Measurements from ENCODE around the gene CXCL3. TPM values are rescaled to one million over a fixed set of nuclear protein-coding genes. Genes with fewer than 3 reads are reported as not detected.

Gene CXCL3
- total and polyA plus RNA-seq, 2 experiments from 2014 or later = 3.6 to 19.5 TPM

GRCh38 chr4:74045772-74046171 is 7.3 kb upstream of the CXCL3 start:
- Histone ChIP-seq H4K20me1 (replicated peaks; ENCODE audit: insufficient read depth) (no peaks in the 10 kb centered on the region), H3K4me1 (ENCODE audit: insufficient read depth) (no peaks in the 10 kb centered on the region; the same call in 1 of the 2 replicates), H3K4me2 (no peak overlapping the region), H3K27ac (ENCODE audit: low read depth) (no peak overlapping the region), H3F3A (replicated peaks; ENCODE audit: low read depth) (no peaks in the 10 kb centered on the region), H3K27me3 (ENCODE audit: insufficient read depth) (no peaks in the 10 kb centered on the region), H3K9me2 (ENCODE audit: insufficient read depth) (no peaks in the 10 kb centered on the region), H3K36me3 (ENCODE audit: insufficient read depth) (no peaks in the 10 kb centered on the region), H2AFZ (no peak overlapping the region), H3K79me2 (replicated peaks; ENCODE audit: insufficient read depth) (no peaks in the 10 kb centered on the region), H3K4me3 (no peak overlapping the region)
- H3K27me3 Mint-ChIP-seq (ENCODE audit: insufficient read depth, low read depth, poor library complexity) = no peaks in the 10 kb centered on the region
- no peak for TF ChIP-seq POLR2AphosphoS5 (IDR thresholded peaks at IDR 0.05; ENCODE audit: low read depth)
- TF ChIP-seq CREB1 (CRISPR knock-in tag; IDR thresholded peaks at IDR 0.05; ENCODE audit: low read depth) = no peak
- no peak for TF ChIP-seq ETS1 (IDR thresholded peaks at IDR 0.05)
- no peak for TF ChIP-seq EZH2phosphoT487 (IDR thresholded peaks at IDR 0.05; ENCODE audit: unreplicated experiment)
- no peak for TF ChIP-seq ZNF462 (CRISPR knock-in tag; IDR thresholded peaks at IDR 0.05)
- no peak for TF ChIP-seq CTCF (conservative IDR thresholded peaks at IDR 0.05; ENCODE audit: low read depth in 2 of 2)
- no peak for TF ChIP-seq NANOG (IDR thresholded peaks at IDR 0.05; ENCODE audit: borderline replicate concordance)
- TF ChIP-seq REST (IDR thresholded peaks at IDR 0.05; ENCODE audit: unreplicated experiment) = no peak
- no peak for TF ChIP-seq ZNF114 (CRISPR knock-in tag; IDR thresholded peaks at IDR 0.05)
- TF ChIP-seq ZNF331 (CRISPR knock-in tag; IDR thresholded peaks at IDR 0.05; ENCODE audit: low read depth) = no peak
- no peak for TF ChIP-seq STAT1 (IDR thresholded peaks at IDR 0.05; ENCODE audit: unreplicated experiment)
- no peak for TF ChIP-seq JUNB (IDR thresholded peaks at IDR 0.05; ENCODE audit: unreplicated experiment)
- no peak for TF ChIP-seq EZH2 (IDR thresholded peaks at IDR 0.05; ENCODE audit: low read depth, unreplicated experiment)
- H3K4me3 Mint-ChIP-seq = no peak overlapping the region
- no peaks in the 10 kb centered on the region; the same call in 2 of the 3 replicates for H3K36me3 Mint-ChIP-seq (ENCODE audit: low read depth)
- peaks cover 8% of the 10 kb centered on the region; the same call in 2 of the 3 replicates for H3K4me1 Mint-ChIP-seq
- no peak overlapping the region for H3K27ac Mint-ChIP-seq
- ATAC-seq (no peak), DNase-seq (ENCODE audit: low spot score) (no peak)
- H3K9me3 Mint-ChIP-seq = peaks cover 16% of the 10 kb centered on the region; the same call in 1 of the 3 replicates

Measured in GM23338 (cell line).